Testis (tissue), 2 donors: Measurements from ENCODE around the gene SIRPB2.

Experiments used
- POLR2A ChIP-seq: fragments of 450-650 bp; IDR thresholded peaks from one replicate; pipeline ENCODE4 v1.6.1; 2017; ENCODE audit warnings: antibody characterized with exemption, mild to moderate bottlenecking, moderate library complexity
- TF ChIP-seq, protein P1 (sequence below), 3 experiments: fragments of 450-650 bp in 2 of 3; fragments of 200-600 bp in 1 of 3; sonication (generic) in 1 of 3; IDR thresholded peaks; one replicate each; pipeline ENCODE4 v1.5.1; 2016 to 2019; ENCODE audit warnings: antibody characterized with exemption in 3 of 3, mild to moderate bottlenecking in 2 of 3, moderate library complexity in 1 of 3

DNA sequence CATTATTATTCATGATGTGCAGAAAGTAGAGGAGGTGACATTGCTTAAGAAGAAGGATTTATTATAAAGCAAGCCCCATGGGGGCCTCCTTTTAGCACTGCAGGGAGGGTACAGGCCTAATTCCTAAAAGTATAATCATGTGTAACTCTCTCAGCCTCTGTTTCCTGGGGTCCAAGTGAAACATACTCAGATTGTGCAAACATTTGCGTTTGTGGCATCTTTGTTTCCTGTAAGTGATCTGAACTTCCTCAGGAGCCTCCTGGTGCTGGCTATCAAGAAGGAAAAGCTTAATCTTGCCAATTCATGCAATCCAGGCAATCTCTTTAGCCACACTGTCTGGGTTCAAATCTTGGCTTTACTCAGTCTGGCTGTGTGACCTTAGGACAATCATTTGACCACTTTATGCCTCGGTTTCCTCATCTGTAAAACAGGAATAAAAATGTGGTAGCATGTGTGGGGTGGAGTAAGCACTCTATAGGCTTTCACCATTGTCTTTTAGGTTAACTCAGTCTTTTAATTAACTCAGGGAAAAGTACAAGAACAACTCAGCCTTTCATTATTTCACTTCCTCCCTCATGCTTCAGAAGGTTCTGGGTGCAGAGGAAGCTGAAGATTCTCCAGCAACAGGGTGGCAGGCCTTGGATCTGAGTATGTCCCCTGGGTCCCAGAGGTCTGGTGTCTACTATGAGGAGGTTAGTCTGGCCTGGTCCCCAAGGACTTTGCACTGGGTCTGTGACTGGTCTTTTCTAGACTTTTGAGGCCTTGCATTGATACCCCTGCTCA is 831 bp upstream of the SIRPB2 start:
- no peak for TF ChIP-seq POLR2A
- TF ChIP-seq, protein P1, sequence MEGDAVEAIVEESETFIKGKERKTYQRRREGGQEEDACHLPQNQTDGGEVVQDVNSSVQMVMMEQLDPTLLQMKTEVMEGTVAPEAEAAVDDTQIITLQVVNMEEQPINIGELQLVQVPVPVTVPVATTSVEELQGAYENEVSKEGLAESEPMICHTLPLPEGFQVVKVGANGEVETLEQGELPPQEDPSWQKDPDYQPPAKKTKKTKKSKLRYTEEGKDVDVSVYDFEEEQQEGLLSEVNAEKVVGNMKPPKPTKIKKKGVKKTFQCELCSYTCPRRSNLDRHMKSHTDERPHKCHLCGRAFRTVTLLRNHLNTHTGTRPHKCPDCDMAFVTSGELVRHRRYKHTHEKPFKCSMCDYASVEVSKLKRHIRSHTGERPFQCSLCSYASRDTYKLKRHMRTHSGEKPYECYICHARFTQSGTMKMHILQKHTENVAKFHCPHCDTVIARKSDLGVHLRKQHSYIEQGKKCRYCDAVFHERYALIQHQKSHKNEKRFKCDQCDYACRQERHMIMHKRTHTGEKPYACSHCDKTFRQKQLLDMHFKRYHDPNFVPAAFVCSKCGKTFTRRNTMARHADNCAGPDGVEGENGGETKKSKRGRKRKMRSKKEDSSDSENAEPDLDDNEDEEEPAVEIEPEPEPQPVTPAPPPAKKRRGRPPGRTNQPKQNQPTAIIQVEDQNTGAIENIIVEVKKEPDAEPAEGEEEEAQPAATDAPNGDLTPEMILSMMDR (IDR thresholded peaks at IDR 0.05): no peak
